HK-2 (cell line): Measurements from ENCODE around the gene HYAL4.
"Not testable (repeated sequence)": the region's sequence is repeated elsewhere in the genome, so short reads cannot be mapped to it uniquely, and the experiment has no call there.

Experiments
- DNase-seq: peaks from one replicate; pipeline ENCODE4 v3.0.0-alpha.2; 2018; ENCODE audit not compliant: unreplicated experiment

Gene HYAL4

GRCh38 chr7:123844712-123845219, at the start of gene HYAL4:
HYAL4 (plus strand) TSS chr7:123845169; CDS start chr7:123868274, 23,105 bp downstream.
- DNase-seq, result no peak

GRCh38 chr7:123795917-123796316, 49.1 kb upstream of the HYAL4 start:
- no peak for DNase-seq

GRCh38 chr7:123796568-123796967, 48.4 kb upstream of the HYAL4 start:
- DNase-seq, result no peak

- DNase-seq, result no peak
These were observed 47.1 kb upstream of the HYAL4 start for GRCh38 chr7:123797673-123798531.

GRCh38 chr7:123798532-123799188, 46.3 kb upstream of the HYAL4 start:
- DNase-seq, result no peak

GRCh38 chr7:123802249-123802648, 42.7 kb upstream of the HYAL4 start:
- DNase-seq, result no peak

- DNase-seq, result no peak
These were observed 39.7 kb upstream of the HYAL4 start for GRCh38 chr7:123805287-123805686.

- DNase-seq, result no peak
These were observed 35.5 kb upstream of the HYAL4 start for GRCh38 chr7:123809471-123809870.

GRCh38 chr7:123811056-123811455, 33.9 kb upstream of the HYAL4 start:
- DNase-seq, result no peak

GRCh38 chr7:123816916-123817315, 28.1 kb upstream of the HYAL4 start:
- DNase-seq, result no peak

GRCh38 chr7:123819001-123819400, 26.0 kb upstream of the HYAL4 start:
- no peak for DNase-seq

GRCh38 chr7:123819795-123820194, 25.2 kb upstream of the HYAL4 start:
- DNase-seq, result not testable (repeated sequence)

GRCh38 chr7:123820864-123821263, 24.1 kb upstream of the HYAL4 start:
- no peak for DNase-seq

GRCh38 chr7:123821320-123821719, 23.6 kb upstream of the HYAL4 start:
- DNase-seq, result no peak

- no peak for DNase-seq
These were observed 20.8 kb upstream of the HYAL4 start for GRCh38 chr7:123823898-123824753.

GRCh38 chr7:123824754-123825067, 20.3 kb upstream of the HYAL4 start:
- no peak for DNase-seq

- DNase-seq, result no peak
These were observed 16.2 kb upstream of the HYAL4 start for GRCh38 chr7:123828805-123829204.

- no peak for DNase-seq
These were observed 8.3 kb upstream of the HYAL4 start for GRCh38 chr7:123836656-123837055.

GRCh38 chr7:123839106-123839505, 5.9 kb upstream of the HYAL4 start:
- DNase-seq, result not testable (repeated sequence)

GRCh38 chr7:123844142-123844541, 827 bp upstream of the HYAL4 start:
- DNase-seq, result not testable (repeated sequence)

- no peak for DNase-seq
These were observed 851 bp downstream of the HYAL4 start for GRCh38 chr7:123845823-123846216.

GRCh38 chr7:123846217-123846891, 1.4 kb downstream of the HYAL4 start:
- DNase-seq, result no peak
